UCSD-AML1 (cell line): ENCODE results near the gene ASPDH.
A peak's percentile ranks its signal among the peaks of the same experiment; 100 is the strongest.

ENCODE experiments used
- DNase-seq: peaks from one replicate; lab custom pipeline; 2025; ENCODE audit not compliant: unreplicated experiment; lab: John Stamatoyannopoulos, UW

The ASPDH gene

GRCh38 chr19:50513746-50514345 is at the start of gene ASPDH:
TSS of gene ASPDH (minus strand) at chr19:50513913. CDS start at chr19:50513823, 90 bp downstream.
- no peak for DNase-seq

- DNase-seq, result no peak
Observed at GRCh38 chr19:50562996-50563395, 49.3 kb upstream of the ASPDH start.

GRCh38 chr19:50562329-50562728 is 48.6 kb upstream of the ASPDH start:
- DNase-seq, result no peak

- no peak for DNase-seq
Observed at GRCh38 chr19:50559636-50560035, 45.9 kb upstream of the ASPDH start.

- no peak for DNase-seq
Observed at GRCh38 chr19:50558449-50558848, 44.7 kb upstream of the ASPDH start.

- DNase-seq, result no peak
Observed at GRCh38 chr19:50558039-50558438, 44.3 kb upstream of the ASPDH start.

- DNase-seq, result no peak
Observed at GRCh38 chr19:50557009-50557613, 43.4 kb upstream of the ASPDH start.

- peak; percentile 81 for DNase-seq
Observed at GRCh38 chr19:50556282-50557008, 42.7 kb upstream of the ASPDH start.

GRCh38 chr19:50555450-50556281 is 42.0 kb upstream of the ASPDH start:
- no peak for DNase-seq

- no peak for DNase-seq
Observed at GRCh38 chr19:50555033-50555432, 41.3 kb upstream of the ASPDH start.

GRCh38 chr19:50554212-50554611 is 40.5 kb upstream of the ASPDH start:
- DNase-seq, result no peak

GRCh38 chr19:50553134-50553703 is 39.5 kb upstream of the ASPDH start:
- no peak for DNase-seq

GRCh38 chr19:50552540-50552939 is 38.8 kb upstream of the ASPDH start:
- no peak for DNase-seq

GRCh38 chr19:50551715-50552187 is 38.0 kb upstream of the ASPDH start:
- no peak for DNase-seq

- no peak for DNase-seq
Observed at GRCh38 chr19:50551034-50551714, 37.5 kb upstream of the ASPDH start.

- DNase-seq, result no peak
Observed at GRCh38 chr19:50550594-50550966, 36.9 kb upstream of the ASPDH start.

- no peak for DNase-seq
Observed at GRCh38 chr19:50549927-50550593, 36.3 kb upstream of the ASPDH start.

GRCh38 chr19:50549059-50549926 is 35.6 kb upstream of the ASPDH start:
- DNase-seq, result no peak
